G401.6 (cell line): ENCODE measurements around the gene CACNA1G.

Experiments used
- FAIRE-seq: peaks from 2 replicates; lab custom pipeline; 2012; peaks lifted over from hg19 to GRCh38; lab: Jason Lieb, UNC

Gene CACNA1G

DNA sequence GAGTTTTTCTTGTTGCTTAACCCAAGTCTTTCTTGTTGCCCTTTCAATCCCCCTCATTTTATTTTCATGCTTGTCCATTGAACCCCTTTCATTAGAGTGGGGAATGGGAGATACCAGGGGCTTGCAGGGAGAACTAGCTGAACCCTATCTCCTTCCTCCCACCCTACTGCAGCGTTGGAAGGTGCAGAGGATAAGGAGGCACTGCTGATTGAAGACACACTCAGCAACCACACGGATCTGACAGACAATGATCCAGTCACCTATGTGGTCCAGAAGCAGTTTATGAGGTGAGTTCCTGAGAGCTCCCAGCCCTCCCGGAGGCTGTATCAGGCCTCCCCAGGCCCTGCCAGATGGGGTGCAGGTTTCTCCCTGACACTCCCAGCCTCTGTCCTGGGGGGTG, 114.7 kb downstream of the CACNA1G start:
- FAIRE-seq = no peak

- no peak for FAIRE-seq
Observed at GRCh38 chr17:50675627-50676026, 115.1 kb downstream of the CACNA1G start.

- no peak for FAIRE-seq
Observed at GRCh38 chr17:50676065-50676975, 115.8 kb downstream of the CACNA1G start.
